ENCODE data around the gene TTYH2.

GRCh38 chr17:74245145-74245831 lies 31.9 kb downstream of the TTYH2 start:
- TF ChIP-seq CTCF (IDR thresholded peaks at IDR 0.05) = no peak
- TF ChIP-seq EZH2 (IDR thresholded peaks at IDR 0.05; ENCODE audit: borderline replicate concordance, insufficient read depth, low read depth, low read length, poor library complexity, severe bottlenecking) = no peak
